DOHH2 (cell line): ENCODE data around the gene TCEA2.

Experiments used
- H3F3A ChIP-seq: fragments of 200-600 bp; sonication (generic), shearing (Covaris generic); 2 replicates; pipeline ENCODE4 v1.6.0; 2016; ENCODE audit warnings: antibody characterized with exemption, mild to moderate bottlenecking; ENCODE audit not compliant: control insufficient read depth, insufficient read depth
- H3K27ac ChIP-seq: fragments of 200-600 bp; sonication (generic); 2 replicates; pipeline ENCODE4 v1.5.1; 2014; ENCODE audit warnings: low read depth, mild to moderate bottlenecking, low read length, moderate library complexity
- H3K27me3 ChIP-seq: fragments of 200-600 bp; sonication (generic); 2 replicates; pipeline ENCODE4 v1.6.1; 2014; ENCODE audit warnings: mild to moderate bottlenecking, low read length, mixed read lengths; ENCODE audit not compliant: control insufficient read depth
- H3K36me3 ChIP-seq: fragments of 200-600 bp; sonication (generic); 2 replicates; pipeline ENCODE4 v1.6.1; 2014; ENCODE audit warnings: mild to moderate bottlenecking, low read length, moderate library complexity, mixed read lengths; ENCODE audit not compliant: control insufficient read depth
- H3K4me1 ChIP-seq: fragments of 200-600 bp; sonication (generic); 2 replicates; pipeline ENCODE4 v1.6.1; 2014; ENCODE audit warnings: mild to moderate bottlenecking, low read length, mixed read lengths; ENCODE audit not compliant: control insufficient read depth
- H3K4me2 ChIP-seq: fragments of 200-600 bp; sonication (generic); 2 replicates; pipeline ENCODE4 v1.6.0; 2014; ENCODE audit warnings: mild to moderate bottlenecking, low read length, moderate library complexity
- H3K4me3 ChIP-seq: fragments of 200-600 bp; sonication (generic); 2 replicates; pipeline ENCODE4 v1.5.1; 2014; ENCODE audit warnings: mild to moderate bottlenecking, low read length, mixed read lengths
- H3K79me2 ChIP-seq: fragments of 200-600 bp; sonication (generic); 2 replicates; pipeline ENCODE4 v1.6.1; 2014; ENCODE audit warnings: mild to moderate bottlenecking, low read length, mixed read lengths; ENCODE audit not compliant: control insufficient read depth
- H3K9me2 ChIP-seq: fragments of 200-600 bp; sonication (generic); replicated peaks from 2 replicates; pipeline ENCODE4 v1.6.1; 2014; ENCODE audit warnings: mild to moderate bottlenecking, low read length, mixed read lengths; ENCODE audit not compliant: control insufficient read depth
- H3K9me3 ChIP-seq: fragments of 200-600 bp; sonication (generic); 2 replicates; pipeline ENCODE4 v1.6.1; 2014; ENCODE audit warnings: antibody characterized with exemption, low read length, mixed read lengths; ENCODE audit not compliant: control insufficient read depth, insufficient read depth
- H4K20me1 ChIP-seq: fragments of 200-600 bp; sonication (generic); 2 replicates; pipeline ENCODE4 v1.6.0; 2014; ENCODE audit warnings: low read depth, mild to moderate bottlenecking, antibody characterized with exemption, low read length, moderate library complexity; ENCODE audit not compliant: control insufficient read depth, insufficient read depth
- EZH2phosphoT487 ChIP-seq: fragments of 200-600 bp; sonication (generic); IDR thresholded peaks from 2 replicates; pipeline ENCODE4 v1.6.1; 2017; ENCODE audit warnings: borderline replicate concordance, mild to moderate bottlenecking, antibody characterized with exemption, low read length, moderate library complexity, mixed read lengths
- TF ChIP-seq, protein P1 (sequence below): fragments of 200-600 bp; sonication (generic); IDR thresholded peaks from one replicate; pipeline ENCODE4 v1.5.1; 2014; ENCODE audit warnings: antibody characterized with exemption, mild to moderate bottlenecking, low read depth, low read length; ENCODE audit not compliant: poor library complexity, severe bottlenecking

The TCEA2 gene

DNA sequence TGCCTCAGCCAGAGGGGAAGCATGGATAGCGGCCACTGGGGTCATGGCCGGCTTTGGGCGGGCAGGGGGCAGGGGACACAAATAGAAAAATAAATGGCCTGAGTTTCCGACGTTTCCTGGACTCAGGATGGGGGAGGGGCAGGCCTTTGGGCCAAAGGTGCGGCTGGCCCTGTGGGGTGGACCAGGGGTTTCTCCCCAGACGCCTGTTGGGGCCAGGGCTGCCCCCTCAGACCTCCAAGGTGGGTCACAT lies 6.4 kb upstream of the TCEA2 start:
- no peak overlapping the region for H3K27ac ChIP-seq
- TF ChIP-seq, protein P1, sequence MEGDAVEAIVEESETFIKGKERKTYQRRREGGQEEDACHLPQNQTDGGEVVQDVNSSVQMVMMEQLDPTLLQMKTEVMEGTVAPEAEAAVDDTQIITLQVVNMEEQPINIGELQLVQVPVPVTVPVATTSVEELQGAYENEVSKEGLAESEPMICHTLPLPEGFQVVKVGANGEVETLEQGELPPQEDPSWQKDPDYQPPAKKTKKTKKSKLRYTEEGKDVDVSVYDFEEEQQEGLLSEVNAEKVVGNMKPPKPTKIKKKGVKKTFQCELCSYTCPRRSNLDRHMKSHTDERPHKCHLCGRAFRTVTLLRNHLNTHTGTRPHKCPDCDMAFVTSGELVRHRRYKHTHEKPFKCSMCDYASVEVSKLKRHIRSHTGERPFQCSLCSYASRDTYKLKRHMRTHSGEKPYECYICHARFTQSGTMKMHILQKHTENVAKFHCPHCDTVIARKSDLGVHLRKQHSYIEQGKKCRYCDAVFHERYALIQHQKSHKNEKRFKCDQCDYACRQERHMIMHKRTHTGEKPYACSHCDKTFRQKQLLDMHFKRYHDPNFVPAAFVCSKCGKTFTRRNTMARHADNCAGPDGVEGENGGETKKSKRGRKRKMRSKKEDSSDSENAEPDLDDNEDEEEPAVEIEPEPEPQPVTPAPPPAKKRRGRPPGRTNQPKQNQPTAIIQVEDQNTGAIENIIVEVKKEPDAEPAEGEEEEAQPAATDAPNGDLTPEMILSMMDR, result no peak
- no peak for TF ChIP-seq EZH2phosphoT487
- no peak overlapping the region for H3K4me3 ChIP-seq
- H3K79me2 ChIP-seq, result no peaks in the 10 kb centered on the region
- H3K9me2 ChIP-seq, result no peaks in the 10 kb centered on the region
- H3K36me3 ChIP-seq, result no peaks in the 10 kb centered on the region
- H3K27me3 ChIP-seq, result peaks cover 36% of the 10 kb centered on the region
- peaks cover 17% of the 10 kb centered on the region for H3K4me1 ChIP-seq
- H3F3A ChIP-seq, result no peaks in the 10 kb centered on the region
- H4K20me1 ChIP-seq, result no peaks in the 10 kb centered on the region
- no peaks in the 10 kb centered on the region for H3K9me3 ChIP-seq
- H3K4me2 ChIP-seq, result no peak overlapping the region

DNA sequence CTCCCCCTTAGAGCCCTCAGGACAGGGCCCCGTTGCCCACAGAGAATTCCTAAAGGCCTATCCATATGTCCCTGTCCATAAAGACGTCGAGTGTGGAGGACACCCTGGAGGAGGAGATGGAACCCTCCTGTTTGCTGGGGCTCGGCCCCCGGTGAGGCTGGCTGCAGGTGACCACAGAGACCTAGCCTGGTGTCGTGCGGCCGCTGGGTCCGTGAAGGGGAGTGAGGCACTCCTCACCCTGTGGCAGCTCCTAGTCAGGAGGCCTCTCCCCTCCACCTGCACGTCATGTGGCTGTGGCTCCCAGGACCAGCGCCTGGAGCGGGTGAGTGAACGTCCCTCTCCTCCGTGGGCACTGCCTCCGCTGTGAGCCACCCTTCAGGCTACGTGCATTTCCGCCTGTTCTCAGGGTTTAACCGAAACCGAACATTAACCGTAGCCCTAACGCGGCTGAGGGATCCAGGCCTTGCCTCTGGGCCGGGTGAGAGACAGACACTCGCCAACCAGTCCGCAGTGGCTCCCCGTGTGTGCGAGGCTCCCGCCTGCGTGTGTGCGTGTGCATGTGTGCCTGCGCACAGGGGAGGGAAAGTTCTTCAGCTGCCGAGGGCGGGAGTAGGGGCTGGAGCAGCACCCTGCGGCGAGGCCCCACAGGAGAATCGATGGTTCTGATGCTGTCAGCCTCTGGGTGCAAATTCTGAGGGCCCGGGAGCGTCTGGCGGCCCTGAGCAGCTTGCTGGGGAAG lies 5.9 kb upstream of the TCEA2 start:
- H3K36me3 ChIP-seq, result no peaks in the 10 kb centered on the region
- TF ChIP-seq, protein P1, result no peak
- TF ChIP-seq EZH2phosphoT487, result no peak
- no peak overlapping the region for H3K4me3 ChIP-seq
- H3K27ac ChIP-seq, result no peak overlapping the region
- no peaks in the 10 kb centered on the region for H3F3A ChIP-seq
- H3K9me2 ChIP-seq, result no peaks in the 10 kb centered on the region
- H3K9me3 ChIP-seq, result no peaks in the 10 kb centered on the region
- peak overlapping the region; percentile 66; the same call in 1 of the 2 replicates for H3K4me2 ChIP-seq
- H3K27me3 ChIP-seq, result peaks cover 31% of the 10 kb centered on the region
- H3K4me1 ChIP-seq, result peaks cover 17% of the 10 kb centered on the region
- H3K79me2 ChIP-seq, result no peaks in the 10 kb centered on the region
- no peaks in the 10 kb centered on the region for H4K20me1 ChIP-seq

DNA sequence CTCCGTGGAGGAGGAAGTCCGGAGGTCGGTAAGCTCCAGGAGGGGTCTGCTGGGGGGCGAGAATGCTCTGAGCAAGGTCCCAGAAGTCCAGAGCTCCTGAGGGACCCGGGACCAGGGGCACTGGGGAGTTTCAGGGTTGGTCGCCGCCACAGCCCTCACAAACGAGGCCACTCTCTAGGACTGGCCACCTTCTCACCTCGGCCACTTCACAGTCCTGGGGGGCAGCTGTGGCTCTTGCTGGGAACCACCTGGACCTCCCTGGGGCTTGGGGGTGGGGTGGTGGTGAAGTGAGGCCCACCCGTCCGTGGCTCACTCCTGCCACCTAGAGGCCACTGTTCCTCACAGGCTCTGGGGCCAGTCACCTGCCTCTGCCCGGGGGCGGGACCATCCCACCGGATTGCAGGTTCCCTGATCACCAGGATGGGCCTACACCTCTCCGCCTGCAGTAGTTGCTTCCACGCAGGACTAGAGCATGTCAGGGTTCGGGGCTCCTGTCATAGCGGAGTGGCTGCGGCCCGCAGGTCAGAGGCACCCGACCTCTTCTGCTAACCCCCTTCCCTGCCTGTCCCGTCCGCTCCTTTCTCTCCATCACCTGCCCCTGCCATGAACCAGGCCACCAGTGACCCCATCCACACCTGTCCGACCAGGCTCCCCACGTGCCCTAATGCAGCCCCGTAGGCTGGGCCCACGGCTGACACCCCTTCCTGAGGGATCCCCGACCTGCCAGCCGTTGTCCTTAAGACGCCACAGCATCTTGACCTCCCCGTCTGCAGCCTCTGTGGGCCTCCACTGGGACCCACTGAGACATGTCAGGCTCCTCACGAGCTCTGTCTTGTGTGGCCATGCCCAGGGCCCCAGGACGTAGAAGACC lies 5.1 kb upstream of the TCEA2 start:
- Histone ChIP-seq H3K4me2 (peak overlapping the region; percentile 66), H3K79me2 (no peaks in the 10 kb centered on the region), H4K20me1 (no peaks in the 10 kb centered on the region), H3K27me3 (peaks cover 24% of the 10 kb centered on the region), H3K4me1 (peaks cover 24% of the 10 kb centered on the region), H3K36me3 (no peaks in the 10 kb centered on the region), H3K9me3 (no peaks in the 10 kb centered on the region), H3K9me2 (no peaks in the 10 kb centered on the region), H3K4me3 (peak overlapping the region; percentile 54), H3F3A (no peaks in the 10 kb centered on the region), H3K27ac (no peak overlapping the region)
- no peak for TF ChIP-seq EZH2phosphoT487
- TF ChIP-seq, protein P1, result peak; percentile 87
